GM21717 (cell line): ENCODE data around the gene CCDC93.

ENCODE experiments used
- ATAC-seq: cut with Tn5 transposase; IDR thresholded peaks from one replicate; pipeline ENCODE4 v1.9.1; 2021; ENCODE audit warnings: mild to moderate bottlenecking, moderate library complexity; ENCODE audit not compliant: unreplicated experiment

CCDC93 gene

DNA sequence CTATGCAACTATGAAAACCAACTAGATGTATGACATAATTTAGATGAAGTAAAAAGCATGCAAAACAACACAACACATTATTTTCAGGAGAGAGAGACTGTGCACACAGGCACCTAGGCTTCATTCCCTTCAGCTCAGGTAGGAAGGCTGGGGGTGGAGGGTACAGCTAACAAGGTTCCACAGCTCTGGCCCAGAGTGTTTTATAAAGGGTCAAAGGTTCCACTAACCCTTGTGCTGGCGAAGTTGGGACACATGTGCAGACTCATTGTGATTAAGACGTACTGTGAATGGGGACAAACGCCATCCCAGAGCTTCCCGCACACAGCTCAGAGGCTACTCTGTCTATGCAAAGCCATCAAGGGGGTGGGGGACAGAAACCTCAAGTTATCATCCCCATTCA, 19.1 kb downstream of the CCDC93 start:
- no peak for ATAC-seq

DNA sequence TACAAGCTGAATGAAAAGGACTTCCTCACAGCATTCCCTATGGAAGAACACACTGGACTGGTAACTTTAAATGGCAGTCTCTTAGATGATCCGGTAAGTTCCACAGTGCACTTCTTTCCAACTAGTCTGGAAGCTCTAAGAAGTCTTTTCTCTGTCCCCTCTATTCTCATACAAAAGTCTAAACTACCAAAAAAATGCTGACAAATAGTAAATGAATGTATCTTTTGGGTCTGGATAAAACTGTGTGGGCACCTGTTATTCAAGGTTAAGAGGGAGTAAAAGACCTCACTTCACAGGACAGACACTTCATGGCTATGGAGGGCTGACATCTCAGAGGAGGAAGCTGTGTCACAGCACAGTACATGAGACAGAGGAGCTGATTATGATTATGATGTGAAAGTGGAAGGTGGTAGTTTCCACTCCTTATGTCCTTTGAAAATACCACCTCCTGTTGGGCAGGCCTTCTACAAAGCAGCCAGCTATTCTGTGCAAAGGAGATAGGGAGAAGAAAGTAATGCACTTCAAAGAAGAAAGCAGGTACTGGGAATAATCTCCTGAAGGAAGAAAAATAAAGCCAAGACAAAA, 23.9 kb downstream of the CCDC93 start:
- no peak for ATAC-seq

DNA sequence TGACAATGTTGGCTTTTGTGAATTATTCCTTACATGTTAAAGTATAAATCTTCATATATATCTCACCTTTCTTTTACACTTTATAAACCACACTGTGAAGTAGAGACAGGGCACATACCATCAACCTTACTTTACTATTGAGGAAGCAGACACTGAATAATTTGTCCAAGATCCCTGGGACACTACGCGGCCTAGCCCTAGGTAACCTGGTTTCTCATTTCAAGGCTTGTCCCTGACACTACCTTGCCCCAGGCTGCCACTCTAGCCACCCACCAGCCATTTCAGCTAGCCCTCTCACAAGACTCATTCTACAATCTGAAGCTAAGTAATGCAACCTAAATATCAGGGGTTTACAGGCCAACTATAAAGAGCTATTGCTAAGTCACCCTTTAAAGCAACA, 26.7 kb downstream of the CCDC93 start:
- no peak for ATAC-seq

DNA sequence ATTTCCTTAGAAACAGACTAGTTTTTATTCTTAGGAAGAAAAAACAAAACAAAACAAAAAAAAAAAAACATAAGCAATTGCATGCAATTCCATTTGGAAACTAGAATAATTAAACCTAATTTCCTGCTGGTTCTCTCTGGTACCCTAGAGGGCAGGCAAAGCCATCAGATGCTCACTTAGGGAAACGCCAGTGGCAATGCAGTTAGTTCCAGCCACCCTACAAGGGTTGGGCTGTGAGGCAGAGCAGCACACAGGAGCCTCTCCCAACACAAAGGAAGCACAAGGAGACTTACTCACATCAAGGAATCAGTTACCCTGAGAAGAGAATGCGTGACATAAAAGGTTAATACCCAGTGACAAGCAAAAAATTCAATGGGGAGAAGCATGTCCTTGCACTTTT, 28.8 kb downstream of the CCDC93 start:
- no peak for ATAC-seq

DNA sequence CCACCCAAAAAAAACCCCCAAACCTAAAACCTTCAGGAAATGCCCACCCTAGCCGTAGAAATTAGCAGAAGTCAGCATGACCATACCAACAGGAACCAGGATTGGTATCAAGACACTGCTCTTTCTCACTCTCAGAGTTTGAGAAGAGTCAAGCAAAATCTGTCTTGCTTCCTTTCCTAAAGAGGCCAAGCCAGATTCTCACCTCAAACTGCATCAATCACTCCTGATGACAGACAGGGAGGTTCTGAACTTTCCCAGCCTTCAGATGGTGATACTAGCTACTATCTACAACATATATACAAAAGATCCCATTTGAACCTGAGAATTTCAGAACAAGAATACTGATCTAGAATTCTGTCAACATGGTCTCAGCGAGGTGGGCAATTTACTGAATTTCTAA, 29.7 kb downstream of the CCDC93 start:
- ATAC-seq, result no peak

DNA sequence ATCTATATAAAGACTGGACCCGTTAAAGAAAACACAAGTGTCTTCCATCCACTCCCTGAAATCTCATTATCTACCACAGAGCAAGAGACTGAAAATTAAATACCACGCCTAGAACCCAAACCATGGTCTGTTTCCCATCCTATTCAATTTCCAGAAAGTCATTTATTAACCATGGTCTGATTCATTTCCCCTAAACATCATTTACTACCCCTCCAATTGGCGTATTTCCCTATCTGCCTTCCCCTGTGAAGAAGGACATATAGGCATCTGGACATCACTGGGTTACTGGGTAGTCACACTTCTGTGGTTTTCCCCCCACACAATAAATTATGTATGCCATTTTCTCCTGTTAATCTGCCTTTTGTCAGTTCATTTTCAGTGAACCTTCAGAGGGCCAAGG, 30.8 kb downstream of the CCDC93 start:
- no peak for ATAC-seq

DNA sequence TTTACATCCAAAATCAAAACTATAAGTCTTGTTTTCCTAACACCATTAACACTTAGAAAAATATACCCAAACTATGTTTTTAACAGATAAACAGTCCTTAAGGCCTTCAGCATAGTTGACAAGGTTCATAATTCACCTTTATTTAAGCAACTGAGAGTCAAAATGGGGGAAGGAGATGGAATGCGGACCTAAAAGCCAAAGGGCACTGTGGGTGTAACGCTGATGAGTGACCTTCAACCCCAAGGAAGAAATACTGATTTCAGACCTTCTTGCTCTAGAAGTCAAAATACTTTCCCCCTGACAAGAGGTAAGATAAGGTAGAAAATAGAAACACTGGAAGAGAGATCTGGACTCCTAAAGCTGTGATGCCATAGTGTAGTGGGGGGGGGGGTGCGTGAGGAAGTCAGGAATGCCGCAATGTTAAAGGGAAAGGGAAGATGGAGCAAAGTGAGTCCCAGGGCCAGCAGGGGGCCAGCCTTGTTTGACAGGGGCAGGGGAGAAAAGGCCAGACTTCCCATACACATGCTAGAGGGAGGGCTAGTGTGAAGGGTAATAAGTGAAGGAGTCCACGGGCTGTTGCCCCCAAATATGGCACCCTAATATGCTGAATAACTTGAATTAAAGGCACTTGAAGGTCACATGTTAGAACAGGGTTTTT, 31.4 kb downstream of the CCDC93 start:
- ATAC-seq, result no peak

DNA sequence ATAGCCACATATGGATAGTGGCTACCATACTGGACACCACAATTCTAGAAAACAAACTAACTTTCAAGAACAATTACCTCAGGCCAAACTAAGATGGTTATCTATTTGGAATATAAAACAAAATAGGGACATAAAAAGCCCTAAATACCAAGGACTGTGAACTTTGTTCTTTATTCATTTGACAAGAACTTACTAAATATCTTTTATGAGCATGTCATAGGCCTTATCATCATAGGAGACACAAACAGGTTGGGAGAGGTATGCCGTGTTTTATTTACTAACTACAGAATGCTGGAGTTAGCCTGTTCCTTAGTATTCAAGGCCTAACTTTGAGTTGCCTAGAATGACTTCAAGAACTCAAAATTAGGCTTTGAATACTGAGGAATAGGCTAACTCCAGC, 32.1 kb downstream of the CCDC93 start:
- ATAC-seq, result no peak

DNA sequence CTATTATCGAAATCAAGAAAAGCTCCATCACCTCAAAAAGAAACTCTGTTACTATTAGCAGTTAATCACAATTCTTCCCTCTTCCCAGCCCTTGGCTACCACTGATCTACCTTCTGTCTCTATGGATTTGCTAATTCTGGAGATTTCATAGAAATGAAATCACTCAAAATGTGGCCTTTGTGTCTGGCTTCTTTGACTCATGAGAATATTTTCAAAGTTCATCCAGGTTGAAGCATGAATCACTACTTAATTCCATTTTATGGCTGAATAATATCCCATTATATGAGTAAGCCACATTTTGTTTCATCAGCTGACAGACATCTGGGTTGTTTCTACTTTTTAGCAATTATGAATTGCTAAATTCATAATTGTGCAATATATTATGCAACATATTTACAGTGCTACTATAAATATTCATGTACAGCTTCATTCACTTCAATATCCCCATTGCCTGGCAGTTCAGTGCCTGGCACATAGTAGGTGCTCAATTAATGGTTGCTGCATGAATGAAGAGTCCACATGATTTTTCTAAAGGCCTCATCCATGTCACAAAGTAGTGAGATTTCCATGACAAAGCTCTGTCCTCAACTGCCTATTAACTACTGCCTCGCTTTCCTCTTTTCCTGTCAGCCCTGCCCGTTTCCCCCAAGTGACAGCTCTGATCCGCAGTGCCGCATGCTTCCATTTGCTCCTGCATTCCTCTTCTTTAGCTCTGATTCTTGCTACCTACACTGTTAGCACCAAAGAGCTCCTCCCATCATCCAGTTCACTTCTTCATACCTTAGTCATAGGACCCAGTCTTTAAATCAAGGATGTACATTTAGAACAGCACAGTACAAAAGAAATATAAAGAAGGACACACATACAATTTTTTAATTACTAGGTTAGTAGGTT, 32.8 kb downstream of the CCDC93 start:
- no peak for ATAC-seq

DNA sequence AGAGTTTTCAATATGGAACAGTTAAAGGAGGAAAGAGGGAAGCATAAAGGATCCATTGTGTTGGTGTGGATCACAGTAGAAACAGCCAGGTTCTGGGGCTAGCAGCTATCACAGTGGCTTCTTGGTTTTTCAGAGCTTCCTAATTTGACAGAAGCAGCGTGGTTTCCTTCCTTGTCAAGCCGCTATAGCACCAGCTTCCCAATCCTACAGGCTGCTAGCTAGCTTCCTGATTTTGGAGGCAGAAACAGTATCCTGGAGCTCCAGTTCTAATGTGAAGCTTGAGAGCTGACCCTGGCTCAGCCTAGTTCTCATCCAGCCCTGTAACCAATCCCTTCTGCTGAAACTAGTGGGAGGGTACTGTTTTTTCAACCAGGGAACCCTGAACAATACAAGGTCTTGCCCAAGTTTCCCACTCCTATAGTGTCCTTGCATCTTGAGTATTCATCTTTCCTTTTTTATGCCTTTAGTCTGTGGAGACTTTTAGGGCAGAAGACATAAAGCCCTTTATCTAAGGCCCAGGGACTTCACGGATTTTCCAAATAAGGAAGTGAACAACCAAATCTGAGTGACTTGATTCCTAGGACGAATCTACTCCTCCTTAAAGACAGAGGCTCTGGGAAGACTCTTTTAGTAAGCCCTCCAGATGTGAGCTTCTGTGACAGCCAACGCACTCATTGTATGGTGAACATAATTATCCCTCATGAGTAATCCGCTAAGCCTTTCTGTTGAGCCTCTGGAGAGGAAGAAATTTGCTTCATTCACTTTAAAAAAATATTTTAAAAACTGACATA, 33.8 kb downstream of the CCDC93 start:
- no peak for ATAC-seq

DNA sequence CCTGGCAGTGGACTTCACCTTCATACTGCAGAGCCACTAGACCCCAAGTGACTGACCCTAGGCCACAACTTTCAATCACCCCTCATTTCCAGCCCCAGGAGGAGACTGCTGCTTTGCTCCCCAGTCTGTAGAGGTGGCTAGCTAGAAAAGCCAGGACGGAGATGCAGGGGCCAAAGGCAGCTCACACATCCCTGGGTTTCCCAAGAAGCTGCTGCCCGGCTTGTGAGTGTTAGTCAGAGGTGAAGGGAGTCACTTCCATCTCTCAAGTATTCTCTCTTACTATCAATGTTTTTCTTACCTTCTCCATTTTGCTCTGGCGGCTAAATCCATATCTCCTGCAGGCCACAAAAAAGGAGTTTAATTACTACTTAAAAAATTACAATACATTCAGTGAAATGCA, 36.2 kb downstream of the CCDC93 start:
- no peak for ATAC-seq

DNA sequence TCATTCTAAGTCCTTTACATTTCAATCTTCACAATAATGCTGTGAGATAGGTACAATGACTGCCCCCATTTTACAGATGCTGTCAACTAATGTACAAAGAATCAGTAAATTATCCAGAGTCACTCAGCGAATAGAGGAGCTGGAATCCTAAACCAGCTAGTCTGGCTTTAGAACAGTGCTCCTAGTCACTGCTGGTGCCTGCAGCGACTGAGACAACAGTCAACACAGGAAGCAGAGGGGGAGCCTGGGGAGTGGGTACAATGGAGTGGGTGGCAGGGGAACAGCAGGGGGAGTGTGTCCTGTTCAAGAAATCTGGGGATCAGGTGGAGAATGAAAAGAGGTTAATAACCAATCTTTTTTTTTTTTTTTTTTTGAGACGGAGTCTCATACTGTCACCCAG, 37.3 kb downstream of the CCDC93 start:
- ATAC-seq, result no peak

DNA sequence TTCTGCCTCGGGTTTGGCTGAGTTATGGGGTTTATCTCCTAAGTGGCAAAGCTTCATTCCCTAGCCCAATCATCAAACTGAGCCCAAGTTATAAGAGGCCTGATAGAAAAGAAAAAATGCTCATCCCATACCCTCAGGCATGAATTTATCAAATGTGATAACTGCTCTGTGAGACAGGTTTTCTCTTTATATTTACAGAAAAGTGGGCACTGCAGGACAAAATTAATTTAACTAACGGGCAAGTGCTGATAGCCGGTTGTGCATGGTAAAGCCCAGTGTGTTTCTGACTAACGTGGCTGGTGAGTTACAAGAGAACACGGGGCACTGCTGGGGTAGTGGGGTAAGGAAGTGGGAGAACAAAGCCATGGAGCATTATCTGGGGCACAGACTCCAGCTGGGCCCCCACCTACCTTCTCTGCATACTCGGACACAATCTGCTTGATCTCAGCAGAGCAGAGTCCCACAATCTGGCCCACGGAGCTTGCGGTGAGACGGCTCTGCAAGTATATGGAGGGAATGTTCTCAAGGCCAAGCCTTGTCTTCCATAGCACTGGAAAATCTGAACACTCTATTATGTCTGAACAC, 40.3 kb downstream of the CCDC93 start:
- no peak for ATAC-seq

DNA sequence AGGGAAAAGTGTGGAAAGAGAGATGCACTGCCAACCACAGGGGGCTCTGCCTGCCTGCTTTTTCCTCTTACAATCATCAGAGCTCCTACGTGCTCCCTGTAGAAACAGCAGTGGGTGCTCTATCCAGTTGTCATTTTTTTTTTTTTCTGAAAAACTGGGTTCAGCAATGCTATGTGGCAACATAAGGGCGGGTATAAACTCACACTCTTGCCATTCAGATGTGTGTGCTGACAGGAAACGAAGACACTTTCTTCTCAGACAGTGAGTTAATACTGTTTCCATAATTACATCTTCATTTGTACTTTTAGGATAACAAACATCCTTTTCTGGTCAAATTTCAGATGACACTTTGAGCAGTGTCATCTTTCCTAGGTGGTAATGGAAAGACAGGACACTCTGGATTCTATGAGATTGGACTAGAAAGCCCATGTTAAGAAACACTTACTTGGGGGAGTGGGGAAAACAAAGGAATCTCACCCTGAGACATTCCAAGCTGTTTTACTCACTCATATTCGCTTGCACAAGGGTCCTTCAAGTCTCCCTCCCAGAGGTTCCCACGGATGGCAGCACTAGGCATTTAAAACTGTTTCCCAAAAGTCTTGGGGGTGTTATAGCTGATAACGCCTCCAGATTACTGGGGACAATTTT, 41.3 kb downstream of the CCDC93 start:
- no peak for ATAC-seq

DNA sequence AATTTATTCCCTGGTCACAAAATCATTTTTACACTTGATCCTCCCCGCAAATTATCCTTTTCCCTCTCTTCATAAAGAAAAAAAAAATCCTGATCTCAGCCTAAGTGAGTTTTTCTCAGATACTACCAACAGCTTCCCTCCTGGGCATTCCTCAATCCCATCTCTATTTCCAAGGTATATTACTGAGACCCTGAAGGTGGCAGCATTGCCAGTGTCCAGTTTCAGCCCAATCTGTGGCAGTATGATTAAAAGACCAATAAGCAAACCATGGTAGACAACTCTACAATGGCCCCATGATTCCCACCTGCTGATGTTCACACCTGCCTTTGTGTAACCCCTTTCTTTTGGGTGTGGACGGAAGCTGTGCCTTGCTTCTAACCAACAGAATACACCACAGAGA, 45.1 kb downstream of the CCDC93 start:
- no peak for ATAC-seq

DNA sequence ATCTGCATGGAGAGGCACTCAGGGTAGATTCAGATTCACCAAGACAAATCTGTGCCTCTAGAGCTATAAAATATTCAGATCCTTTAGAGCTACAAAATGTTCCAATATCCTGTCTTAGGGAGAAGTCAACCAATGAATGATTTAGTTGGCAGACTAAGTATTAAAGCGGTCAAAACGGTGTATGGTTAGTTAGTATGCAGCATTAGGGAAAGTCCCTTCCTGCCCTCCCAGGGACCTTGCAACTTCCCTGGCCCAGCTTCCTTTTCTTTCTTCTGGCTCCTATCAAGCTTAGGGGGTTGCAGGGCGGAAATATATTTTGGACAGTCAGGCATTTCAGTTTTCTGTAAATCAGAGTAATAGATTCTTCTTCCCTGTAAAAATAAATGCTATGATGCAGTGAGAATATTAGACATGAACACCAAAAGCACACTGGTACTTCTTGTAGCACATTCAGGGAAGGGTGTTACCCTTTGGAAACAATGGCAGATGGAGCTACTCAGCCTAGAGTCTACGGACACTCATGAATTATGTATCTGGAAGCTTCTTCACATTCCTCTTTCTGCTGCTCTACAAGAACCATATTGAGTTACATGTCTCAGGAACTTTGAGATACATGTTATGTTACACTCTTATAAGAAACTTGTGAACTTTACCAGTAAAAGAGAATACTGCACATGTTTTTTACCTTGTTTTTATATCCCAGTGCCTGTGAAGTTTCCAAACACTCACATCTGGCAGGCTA, 45.7 kb downstream of the CCDC93 start:
- no peak for ATAC-seq

DNA sequence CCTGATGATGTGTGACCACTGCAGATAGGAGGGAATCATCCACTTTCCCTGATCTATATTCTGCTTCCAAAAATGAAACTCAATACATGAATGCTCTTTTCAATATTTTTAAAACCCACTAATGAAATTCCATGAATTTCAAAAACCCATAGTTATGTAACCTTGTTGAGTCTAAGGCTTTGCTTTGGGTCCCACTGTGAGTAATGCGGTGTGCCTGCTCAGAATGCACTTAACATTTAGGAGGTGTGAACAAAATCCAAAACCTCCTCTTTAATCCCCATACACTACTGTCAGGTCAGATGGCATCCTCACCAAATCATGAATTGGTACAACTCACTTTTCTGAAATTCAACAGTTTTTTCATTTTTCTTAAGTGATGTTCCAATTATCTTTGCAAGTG, 50.4 kb downstream of the CCDC93 start:
- no peak for ATAC-seq

DNA sequence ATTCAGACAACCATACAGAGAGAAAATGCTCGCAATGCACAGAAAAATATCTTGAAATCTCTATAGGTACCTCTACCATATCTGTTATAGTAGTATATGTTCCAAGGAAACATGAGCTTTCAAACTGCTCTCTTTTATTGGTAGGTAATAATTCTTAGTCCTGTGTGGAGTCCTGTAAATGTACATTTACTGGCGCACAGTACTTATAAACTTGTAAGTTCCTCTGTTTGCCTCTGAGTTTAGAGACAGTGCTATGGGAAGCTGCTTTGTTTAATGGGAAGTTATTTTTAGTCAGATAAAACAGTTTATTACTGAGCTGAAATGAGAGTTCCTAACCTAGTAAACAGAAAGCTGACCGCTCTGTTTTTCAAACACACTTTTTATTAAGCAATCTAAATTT, 52.7 kb downstream of the CCDC93 start:
- ATAC-seq, result no peak

DNA sequence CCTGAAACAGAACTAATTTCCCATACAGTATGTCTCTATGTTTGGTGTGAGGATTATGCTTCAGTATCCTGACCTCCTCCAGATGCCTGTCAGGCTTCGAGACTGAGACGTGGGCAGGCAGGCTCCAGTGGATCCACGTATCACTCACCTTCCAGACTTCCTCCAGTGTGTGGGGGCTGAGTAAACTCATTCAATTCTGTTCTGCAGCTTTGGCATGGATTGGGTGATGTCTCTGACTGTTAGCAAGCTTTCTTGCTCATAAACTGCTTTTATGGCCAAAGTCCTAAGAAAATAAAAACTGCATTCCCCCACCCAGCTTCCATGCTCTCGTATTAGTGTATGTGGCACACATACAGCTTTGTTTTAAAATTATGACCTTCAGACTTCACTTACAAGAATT, 53.6 kb downstream of the CCDC93 start:
- no peak for ATAC-seq

DNA sequence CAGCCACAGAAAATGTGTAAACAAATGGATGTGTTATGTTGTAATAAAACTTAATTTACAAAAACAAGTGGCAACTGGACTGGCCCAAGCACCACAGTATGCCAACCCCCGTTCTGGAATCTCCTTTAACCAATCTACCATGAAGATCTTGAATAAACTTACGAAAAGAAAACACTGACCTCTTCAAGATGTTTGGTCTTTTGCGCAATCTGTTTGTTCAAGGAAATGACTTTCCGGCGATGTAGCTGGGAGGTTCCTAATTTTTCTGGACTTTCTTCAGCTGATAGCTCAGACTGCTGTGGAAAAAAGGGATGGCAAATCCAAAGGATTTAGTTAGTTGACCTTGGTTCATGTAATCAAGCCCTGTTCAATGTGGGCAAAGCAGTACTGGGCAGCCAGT, 55.7 kb downstream of the CCDC93 start:
- no peak for ATAC-seq
